SKM-1 (cell line): Measurements from ENCODE around the gene ANKRD2.
"Not testable (repeated sequence)": the region's sequence is repeated elsewhere in the genome, so short reads cannot be mapped to it uniquely, and the experiment has no call there.

Experiments used
- DNase-seq: peaks from one replicate; lab custom pipeline; 2025; ENCODE audit not compliant: unreplicated experiment; lab: John Stamatoyannopoulos, UW

The ANKRD2 gene

DNA sequence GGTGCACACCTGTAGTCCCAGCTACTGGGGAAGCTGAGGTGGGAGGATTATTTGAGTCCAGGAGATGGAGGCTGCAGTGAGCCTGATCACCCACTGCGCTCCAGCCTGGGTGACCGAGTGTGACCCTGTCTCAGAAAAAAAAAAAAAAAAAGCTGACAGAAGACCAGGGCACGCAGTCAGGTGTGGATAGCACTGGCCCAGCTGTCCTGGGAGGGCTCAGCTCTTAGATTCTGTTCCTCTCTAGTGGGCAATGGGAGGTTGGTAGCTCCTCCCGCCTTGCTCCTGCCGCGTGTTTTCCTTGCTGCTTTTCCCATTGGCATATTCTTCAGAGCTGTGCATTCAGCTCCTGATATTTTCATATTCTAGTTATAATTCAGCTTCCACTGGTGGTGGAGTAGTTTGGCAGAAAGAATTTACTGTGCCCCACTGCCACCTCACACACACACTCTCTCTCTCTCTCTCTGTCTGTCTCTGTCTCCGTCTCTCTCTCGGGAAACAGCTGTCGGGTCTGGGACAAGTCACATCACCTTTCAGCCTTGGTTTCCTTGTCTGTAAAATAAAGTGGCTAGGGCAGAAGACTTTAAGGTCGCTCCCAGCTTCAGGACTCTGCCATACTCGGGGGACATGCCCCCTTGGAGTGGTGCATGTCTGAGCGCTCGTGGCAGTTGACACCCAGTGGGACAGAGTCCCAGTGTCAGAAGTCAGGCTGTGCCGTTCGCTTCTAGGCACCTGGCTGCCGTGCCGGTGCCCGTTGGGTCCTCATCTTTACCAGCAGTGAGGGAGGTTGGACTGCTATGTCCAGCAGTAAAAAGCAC is 25.9 kb upstream of the ANKRD2 start:
- DNase-seq, result no peak

GRCh38 chr10:97547271-97547600 is 25.3 kb upstream of the ANKRD2 start:
- no peak for DNase-seq

DNA sequence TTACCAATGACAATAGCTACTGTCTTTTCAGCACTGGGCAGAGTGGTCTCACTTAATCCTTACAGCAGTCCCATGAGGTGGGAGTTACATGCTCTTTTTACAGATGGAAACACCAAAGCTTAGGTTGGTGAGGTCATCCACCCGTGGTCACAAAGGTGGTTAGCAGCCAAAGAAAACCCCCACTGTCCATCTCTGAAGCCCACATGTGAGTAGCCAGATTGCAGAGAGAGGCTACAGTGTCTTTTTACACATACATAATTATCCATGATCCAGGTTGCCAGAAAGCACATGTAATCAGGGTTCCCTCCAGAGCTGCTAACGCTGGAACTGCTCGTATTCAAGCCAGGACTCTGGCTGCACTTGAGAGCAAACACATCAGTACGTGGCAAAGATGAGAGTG is 24.6 kb upstream of the ANKRD2 start:
- no peak for DNase-seq

- no peak for DNase-seq
Measured at GRCh38 chr10:97548828-97549455, 23.6 kb upstream of the ANKRD2 start.

DNA sequence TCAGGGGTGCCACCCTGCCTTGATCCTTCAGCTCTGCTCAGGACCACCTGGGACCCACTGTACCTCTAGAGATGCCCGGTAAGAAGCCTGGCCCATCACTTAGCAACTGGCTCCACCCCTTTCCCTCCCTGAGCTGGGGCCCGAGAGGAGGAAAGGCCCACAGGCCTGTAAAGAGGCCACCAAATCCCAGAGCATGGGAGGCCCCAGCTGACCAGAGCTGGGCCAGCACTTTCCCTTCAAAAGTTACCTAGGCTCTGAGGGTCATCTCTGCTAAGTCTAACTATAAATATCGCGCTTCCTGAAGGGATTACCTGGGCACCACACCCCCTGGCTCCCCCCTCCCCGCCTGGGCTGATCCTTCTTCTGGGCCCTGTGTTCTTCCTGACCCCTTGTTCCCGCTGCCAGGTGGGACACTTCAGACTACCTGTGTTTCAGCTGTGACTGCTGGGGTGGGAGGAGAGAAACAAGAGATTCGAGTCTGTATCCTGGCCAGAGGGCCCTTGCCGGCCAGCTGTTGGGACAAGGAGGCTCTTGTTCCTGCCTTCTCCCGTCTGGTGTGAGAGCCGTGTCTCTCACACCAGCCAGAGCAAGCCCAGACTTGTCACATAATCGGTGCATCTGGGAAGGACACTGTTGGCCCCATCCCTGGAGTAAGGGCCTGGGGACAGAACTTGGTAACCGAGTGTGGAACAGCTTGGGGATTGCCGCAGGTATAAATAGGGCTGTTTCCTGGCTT is 22.8 kb upstream of the ANKRD2 start:
- no peak for DNase-seq

GRCh38 chr10:97550336-97551149 is 22.0 kb upstream of the ANKRD2 start:
- no peak for DNase-seq

GRCh38 chr10:97551271-97551670 is 21.3 kb upstream of the ANKRD2 start:
- DNase-seq, result no peak

- DNase-seq, result peak; percentile 56
Measured at GRCh38 chr10:97553575-97554031, 19.0 kb upstream of the ANKRD2 start.

GRCh38 chr10:97554336-97554735 is 18.2 kb upstream of the ANKRD2 start:
- not testable (repeated sequence) for DNase-seq

GRCh38 chr10:97555541-97555940 is 17.0 kb upstream of the ANKRD2 start:
- not testable (repeated sequence) for DNase-seq

DNA sequence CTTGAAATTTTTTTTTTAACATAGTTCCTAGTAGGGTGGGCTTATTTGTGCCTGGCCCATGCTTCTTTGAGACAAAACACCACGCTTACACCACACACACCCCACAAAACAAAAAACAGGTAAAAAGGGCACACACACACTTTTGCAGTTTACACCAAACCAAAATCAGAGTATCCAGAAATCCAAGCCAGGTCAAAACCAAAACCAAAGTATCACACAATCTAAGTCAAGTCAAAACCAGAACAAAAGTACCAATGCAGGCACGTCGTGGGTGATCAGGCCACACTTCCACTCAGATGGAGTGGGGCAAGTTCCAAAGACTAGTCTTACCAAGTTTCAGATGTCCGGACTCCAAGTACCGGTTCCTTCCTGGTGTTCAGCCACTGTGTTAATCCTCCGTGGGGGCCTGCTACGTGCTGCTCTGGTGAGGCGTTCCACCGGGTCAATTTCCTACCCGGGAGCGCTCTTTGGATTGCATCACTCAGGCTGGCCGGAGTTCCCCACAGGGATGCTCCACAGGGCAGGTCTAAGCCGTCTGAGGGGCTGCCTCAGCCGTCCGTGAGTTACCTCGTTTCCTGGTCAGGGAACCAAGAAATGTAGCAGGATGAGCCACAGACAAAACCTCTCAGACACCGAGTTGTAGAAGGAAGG is 11.7 kb upstream of the ANKRD2 start:
- DNase-seq, result not testable (repeated sequence)

DNA sequence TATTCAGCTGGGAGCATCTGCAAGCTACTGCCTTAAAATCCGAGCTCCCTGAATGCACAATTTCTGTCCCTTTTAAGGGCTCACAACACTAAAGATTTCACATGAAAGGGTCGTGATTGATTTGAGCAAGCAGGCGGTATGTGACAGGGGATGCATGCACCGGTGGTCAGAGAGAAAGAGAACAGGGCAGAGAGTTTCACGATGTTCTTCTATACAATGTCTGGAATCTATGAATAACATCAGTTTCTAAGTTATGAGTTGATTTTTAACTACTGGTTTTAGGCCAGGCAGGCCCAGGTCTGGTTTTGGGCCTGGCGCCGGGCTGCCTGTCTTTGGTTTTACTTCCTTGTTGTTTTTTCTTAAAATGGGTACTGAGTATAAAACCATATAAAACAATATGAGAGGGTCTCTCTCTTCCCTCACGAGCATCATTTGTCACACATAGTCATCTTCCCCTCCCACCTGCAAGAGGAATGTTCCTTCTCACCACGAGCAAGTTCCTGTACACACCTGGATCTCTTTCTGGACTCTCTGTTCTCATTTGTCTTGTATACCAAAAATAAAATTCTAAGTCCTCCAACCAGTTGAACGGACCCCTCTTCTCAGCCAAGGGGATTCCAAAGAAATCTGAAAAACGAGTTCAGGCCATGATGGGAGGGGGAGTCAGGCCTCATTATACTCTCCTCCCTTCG is 11.0 kb upstream of the ANKRD2 start:
- not testable (repeated sequence) for DNase-seq

DNA sequence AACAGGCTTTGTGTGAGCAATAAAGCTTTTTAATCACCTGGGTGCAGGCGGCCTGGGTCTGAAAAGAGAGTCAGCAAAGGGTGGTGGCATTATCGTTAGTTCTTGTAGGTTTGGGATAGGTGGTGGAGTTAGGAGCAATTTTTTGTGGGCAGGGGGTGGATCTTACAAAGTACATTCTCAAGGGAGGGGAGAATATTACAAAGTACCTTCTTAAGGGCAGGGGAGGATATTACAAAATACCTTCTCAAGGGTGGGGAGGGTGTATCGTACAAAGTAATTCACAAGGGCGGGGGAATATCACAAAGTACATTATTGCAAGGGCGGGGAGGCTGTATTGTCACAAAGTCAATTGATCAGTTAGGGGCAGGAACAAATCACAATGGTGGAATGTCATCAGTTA is 10.2 kb upstream of the ANKRD2 start:
- DNase-seq, result not testable (repeated sequence)

GRCh38 chr10:97563337-97563736 is 9.2 kb upstream of the ANKRD2 start:
- no peak for DNase-seq

DNA sequence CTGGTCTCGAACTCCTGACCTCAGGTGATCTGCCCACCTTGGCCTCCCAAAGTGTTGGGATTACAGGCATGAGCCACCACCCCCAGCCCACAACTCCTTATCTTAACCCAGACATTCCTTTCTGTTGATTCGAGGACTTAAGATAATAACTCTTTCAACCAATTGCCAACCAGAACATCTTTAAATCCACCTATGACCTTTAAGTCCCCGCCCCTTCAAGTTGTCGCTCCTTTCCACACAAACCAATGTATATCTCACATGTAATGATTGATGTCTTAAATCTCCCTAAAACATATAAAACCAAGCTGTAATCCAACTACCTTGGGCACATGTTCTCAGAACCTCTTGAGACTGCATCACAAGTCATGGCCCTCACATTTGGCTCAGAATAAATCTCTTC is 7.8 kb upstream of the ANKRD2 start:
- no peak for DNase-seq

DNA sequence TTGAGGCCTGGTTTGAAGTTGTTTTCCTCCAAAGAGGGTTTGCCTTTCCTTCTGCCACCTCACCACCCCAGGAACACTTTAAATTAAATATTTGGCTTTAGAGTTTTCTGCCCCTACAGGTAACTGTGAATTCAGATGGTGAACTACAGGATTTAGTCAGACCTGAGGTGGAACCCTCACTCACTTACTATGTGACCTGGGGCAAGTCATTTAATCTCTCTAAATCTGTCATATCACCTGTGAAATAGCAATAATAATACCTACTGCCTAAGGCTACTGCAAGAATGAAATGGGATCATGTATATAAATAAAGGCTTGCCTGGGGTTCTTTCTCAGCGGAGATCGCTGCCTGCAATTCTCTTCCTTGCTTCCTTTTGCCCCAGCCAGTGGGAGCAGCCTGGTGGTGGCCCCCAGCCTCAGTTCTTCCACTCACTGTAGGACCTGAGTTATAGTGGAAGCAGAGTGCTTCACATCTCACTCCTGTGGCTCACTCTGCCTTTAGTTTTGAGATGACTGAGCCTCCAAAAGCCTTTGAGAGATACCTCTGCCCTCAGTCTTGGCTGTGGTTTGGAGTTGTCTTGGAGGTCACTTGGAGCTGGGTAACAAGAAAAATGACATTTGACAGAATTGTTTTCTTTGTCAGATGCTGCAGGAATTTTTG is 6.1 kb upstream of the ANKRD2 start:
- DNase-seq, result no peak

DNA sequence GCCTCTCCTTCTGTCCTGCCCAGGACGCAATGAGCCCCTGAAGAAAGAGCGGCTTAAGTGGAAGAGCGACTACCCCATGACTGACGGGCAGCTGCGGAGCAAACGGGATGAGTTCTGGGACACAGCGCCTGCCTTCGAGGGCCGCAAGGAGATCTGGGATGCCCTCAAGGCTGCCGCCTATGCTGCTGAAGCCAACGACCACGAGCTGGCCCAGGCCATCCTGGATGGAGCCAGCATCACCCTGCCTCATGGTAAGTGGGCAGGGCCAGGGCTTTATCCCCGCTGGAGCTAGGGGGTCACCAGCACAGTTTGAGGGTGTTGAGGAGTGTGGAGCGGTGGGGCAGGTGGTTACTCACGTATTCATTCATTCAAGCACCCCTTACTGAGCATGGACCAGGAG is 4.7 kb upstream of the ANKRD2 start:
- no peak for DNase-seq

- no peak for DNase-seq
Measured at GRCh38 chr10:97570146-97570788, 2.3 kb upstream of the ANKRD2 start.
